ENCODE data around the gene SLFN12.
"Not testable (repeated sequence)": the region's sequence is repeated elsewhere in the genome, so short reads cannot be mapped to it uniquely, and the experiment has no call there.

Gene SLFN12

GRCh38 chr17:35414707-35415106, 17.6 kb downstream of the SLFN12 start:
- in situ Hi-C loops (cut with HindIII; ENCODE audit: low sequenced_read_pairs) = not testable (repeated sequence)

- in situ Hi-C loops (cut with HindIII; ENCODE audit: low sequenced_read_pairs) = no loop called here
Observed at GRCh38 chr17:35414247-35414646, 18.1 kb downstream of the SLFN12 start.

- in situ Hi-C loops (cut with HindIII; ENCODE audit: low sequenced_read_pairs) = no loop called here
Observed at GRCh38 chr17:35407531-35407930, 24.8 kb downstream of the SLFN12 start.

DNA sequence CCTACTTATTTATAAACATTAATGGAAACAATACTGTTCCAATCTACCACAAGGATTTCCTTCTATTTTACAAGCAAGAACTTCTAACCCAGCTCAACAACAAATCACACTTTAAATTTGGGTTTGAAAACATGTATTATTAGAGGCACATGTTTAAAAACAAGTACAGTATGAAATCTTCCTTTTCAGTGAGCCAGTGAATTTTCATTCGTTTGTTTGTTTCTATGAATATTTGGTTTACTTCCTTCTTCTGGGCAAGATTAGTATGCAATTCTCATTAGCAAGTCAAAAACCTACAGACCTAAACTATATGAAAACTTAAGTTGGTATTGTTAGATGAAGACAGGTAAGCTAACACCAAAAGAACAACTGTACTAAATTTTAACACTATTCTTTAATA, 25.7 kb downstream of the SLFN12 start:
- in situ Hi-C loops (cut with HindIII; ENCODE audit: low sequenced_read_pairs) = no loop called here

GRCh38 chr17:35404360-35404759, 27.9 kb downstream of the SLFN12 start:
- in situ Hi-C loops (cut with HindIII; ENCODE audit: low sequenced_read_pairs) = no loop called here

GRCh38 chr17:35393783-35394182, 38.5 kb downstream of the SLFN12 start:
- in situ Hi-C loops (cut with HindIII; ENCODE audit: low sequenced_read_pairs) = not testable (repeated sequence)

DNA sequence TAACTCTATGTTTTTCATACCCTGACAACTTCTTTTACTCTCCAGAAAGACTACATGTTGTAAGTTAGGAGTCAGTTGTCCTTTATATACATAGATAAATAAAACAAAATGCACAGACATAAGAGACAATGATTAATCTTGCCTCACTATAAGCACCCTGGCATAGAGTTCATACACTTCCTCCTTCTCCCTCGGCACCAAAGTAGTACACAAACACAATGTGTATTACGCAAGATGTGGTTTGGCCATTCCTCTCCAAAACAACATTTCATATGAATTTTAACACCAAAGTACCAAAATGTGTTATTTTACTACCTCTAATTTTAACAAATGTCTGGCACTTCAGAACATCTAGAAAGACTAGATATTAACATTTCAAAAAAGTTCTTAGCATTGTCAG, 41.6 kb downstream of the SLFN12 start:
- in situ Hi-C loops (cut with HindIII; ENCODE audit: low sequenced_read_pairs) = no loop called here

- in situ Hi-C loops (cut with HindIII; ENCODE audit: low sequenced_read_pairs) = no loop called here
Observed at GRCh38 chr17:35390156-35390555, 42.1 kb downstream of the SLFN12 start.

- in situ Hi-C loops (cut with HindIII; ENCODE audit: low sequenced_read_pairs) = no loop called here
Observed at GRCh38 chr17:35387496-35387895, 44.8 kb downstream of the SLFN12 start.

DNA sequence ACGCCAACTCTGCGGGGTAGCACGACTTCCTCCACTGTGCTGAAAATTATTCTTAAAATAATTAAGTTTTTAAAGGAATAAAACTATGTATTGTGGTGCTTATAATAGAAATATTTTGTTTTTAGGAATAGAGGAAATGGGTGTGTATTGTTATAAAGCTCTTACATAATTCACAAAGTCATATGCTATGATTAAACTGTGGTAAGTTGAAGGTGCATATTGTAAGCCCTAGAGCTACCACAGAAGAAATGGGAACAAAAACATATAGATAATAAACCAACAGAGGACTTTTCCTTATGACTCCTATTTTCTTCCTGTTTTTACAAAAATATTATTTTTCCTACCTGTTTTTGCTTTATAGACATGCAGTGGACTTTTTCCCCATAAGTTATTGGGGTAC, 54.6 kb downstream of the SLFN12 start:
- in situ Hi-C loops (cut with HindIII; ENCODE audit: low sequenced_read_pairs) = no loop called here

- in situ Hi-C loops (cut with HindIII; ENCODE audit: low sequenced_read_pairs) = no loop called here
Observed at GRCh38 chr17:35377068-35377467, 55.2 kb downstream of the SLFN12 start.

GRCh38 chr17:35376245-35376644, 56.1 kb downstream of the SLFN12 start:
- in situ Hi-C loops (cut with HindIII; ENCODE audit: low sequenced_read_pairs) = no loop called here

GRCh38 chr17:35374766-35375344, 57.4 kb downstream of the SLFN12 start:
- in situ Hi-C loops (cut with HindIII; ENCODE audit: low sequenced_read_pairs) = no loop called here

GRCh38 chr17:35373984-35374765, 58.1 kb downstream of the SLFN12 start:
- in situ Hi-C loops (cut with HindIII; ENCODE audit: low sequenced_read_pairs) = no loop called here

DNA sequence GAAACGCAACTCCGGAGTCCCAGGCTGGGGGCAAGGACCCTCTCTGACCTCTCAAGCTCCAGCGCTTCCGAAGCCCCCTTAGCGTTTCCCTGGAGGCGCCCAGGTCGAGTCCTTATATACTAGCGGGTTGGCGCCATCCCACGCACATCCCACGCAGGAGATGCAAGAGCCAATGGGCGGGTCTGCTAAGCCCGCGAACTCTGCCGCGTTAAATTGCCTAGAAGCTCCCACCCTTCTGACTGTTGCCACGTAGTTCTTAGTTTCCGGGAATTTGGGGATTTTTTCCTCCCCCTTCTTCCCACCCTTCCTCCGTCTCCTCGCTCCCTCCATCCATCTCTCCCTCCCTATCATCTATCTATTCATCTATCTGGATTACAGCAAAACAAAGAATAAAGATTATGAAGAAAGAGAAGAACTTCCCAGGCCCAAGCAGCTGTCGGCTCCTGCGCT, 58.7 kb downstream of the SLFN12 start, which contains the start of gene SLFN11:
Gene SLFN11 (minus strand): TSS at position 88 of the 450 bp plus-strand sequence. CDS start 9,814 bp downstream, outside the sequence.
- in situ Hi-C loops (cut with HindIII; ENCODE audit: low sequenced_read_pairs) = no loop called here

DNA sequence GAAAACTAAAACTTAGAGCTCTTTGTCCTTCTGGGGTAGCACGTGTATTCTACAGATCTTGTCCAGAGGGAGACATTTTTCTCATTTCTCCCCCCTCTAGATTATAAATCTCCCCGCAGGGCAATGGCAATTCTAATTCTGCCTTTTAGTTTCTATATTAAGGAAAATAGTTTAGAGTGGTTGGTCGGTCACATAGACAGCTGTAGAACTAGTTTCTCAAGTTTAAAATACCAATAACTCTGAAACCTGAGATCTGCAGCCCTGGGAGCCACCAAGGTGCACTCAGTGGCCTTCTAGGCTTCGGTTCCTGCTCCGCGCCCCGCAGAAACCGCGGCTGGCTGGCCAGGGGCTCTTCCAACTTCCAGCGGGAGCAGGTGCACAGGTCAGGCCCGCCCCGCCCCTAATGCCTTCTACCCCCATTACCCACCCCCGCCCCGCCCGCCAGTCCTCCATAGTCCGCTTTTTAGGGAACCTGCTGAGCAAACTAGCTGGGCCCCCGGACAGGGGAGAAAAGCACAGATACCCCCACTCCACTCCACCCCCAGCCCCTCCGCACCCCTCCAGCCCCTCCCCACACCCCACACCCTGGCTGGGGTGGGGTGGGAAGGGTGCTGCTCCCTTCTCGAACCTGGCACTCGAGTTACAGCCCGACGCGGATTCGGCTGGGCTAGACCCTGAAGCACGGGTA, 59.3 kb downstream of the SLFN12 start:
- in situ Hi-C loops (cut with HindIII; ENCODE audit: low sequenced_read_pairs) = no loop called here

GRCh38 chr17:35371934-35372333, 60.4 kb downstream of the SLFN12 start:
- in situ Hi-C loops (cut with HindIII; ENCODE audit: low sequenced_read_pairs) = no loop called here

GRCh38 chr17:35368081-35368830, 64.0 kb downstream of the SLFN12 start:
- in situ Hi-C loops (cut with HindIII; ENCODE audit: low sequenced_read_pairs) = no loop called here

DNA sequence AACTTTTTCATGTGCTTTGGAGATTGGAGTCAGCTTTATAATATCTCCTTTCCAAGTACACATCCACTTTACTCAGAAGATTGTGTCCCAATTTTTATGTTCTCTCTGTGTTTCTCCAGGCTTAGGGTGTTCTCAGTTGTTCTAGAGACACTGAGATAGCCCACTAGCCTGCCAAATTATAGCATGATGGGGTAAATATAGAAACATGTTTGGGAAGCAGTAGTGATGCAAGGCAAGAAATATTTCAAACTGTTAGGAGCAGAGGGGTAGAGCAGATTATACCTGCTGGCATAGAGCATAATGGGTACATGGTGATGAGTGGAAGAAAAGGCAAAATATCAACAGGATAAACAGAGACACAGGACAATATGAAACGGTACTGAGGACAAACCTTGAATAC, 71.3 kb downstream of the SLFN12 start:
- in situ Hi-C loops (cut with HindIII; ENCODE audit: low sequenced_read_pairs) = no loop called here
